Upper lobe of left lung (tissue), 6 donors: ENCODE results near the gene ELOA2. TPM values are rescaled to one million over a fixed set of nuclear protein-coding genes. Genes with fewer than 3 reads are reported as not detected.
"Not testable (repeated sequence)": the region's sequence is repeated elsewhere in the genome, so short reads cannot be mapped to it uniquely, and the experiment has no call there.

Experiments used
- ATAC-seq, 2 donors: fragments of 200-7000 bp; cut with Tn5 transposase; one replicate each; pipeline ENCODE4 v1.9.1; 2022; ENCODE audit warnings: mild to moderate bottlenecking in 2 of 2, moderate library complexity in 2 of 2; ENCODE audit not compliant: low FRiP score in 2 of 2
- DNase-seq, 2 donors: peaks; one replicate each; pipeline ENCODE4 v3.0.0-alpha.2; 2019 to 2020
- H3K27ac ChIP-seq, 4 donors: fragments of 200-600 bp; sonication (generic); one replicate each; pipeline ENCODE4 v1.5.1; 2016 to 2019
- H3K27me3 ChIP-seq, 4 donors: fragments of 200-600 bp; sonication (generic); one replicate each; pipeline ENCODE4 v1.5.1; 2017 to 2019
- H3K36me3 ChIP-seq, 4 donors: fragments of 200-600 bp; sonication (generic); one replicate each; pipeline ENCODE4 v1.5.1; 2016 to 2019
- H3K4me1 ChIP-seq, 4 donors: fragments of 200-600 bp; sonication (generic); one replicate each; pipeline ENCODE4 v1.5.1; 2018 to 2019
- H3K4me3 ChIP-seq, 4 donors: fragments of 200-600 bp; sonication (generic); one replicate each; pipeline ENCODE4 v1.5.1; 2017 to 2019; ENCODE audit warnings: mild to moderate bottlenecking in 2 of 4, moderate library complexity in 1 of 4
- H3K9me3 ChIP-seq, 4 donors: fragments of 200-600 bp; sonication (generic); one replicate each; pipeline ENCODE4 v1.5.1; 2018 to 2019
- CTCF ChIP-seq, 6 experiments: fragments of 450-650 bp in 4 of 6; fragments of 200-600 bp in 2 of 6; sonication (generic) in 2 of 6; IDR thresholded peaks; one replicate each; pipeline ENCODE4 v1.5.1; 2016 to 2019; ENCODE audit warnings: antibody characterized with exemption in 6 of 6
- EP300 ChIP-seq, 4 donors: sonication (generic); formaldehyde crosslinking; IDR thresholded peaks; one replicate each; pipeline ENCODE4 v1.5.1; 2017; ENCODE audit warnings: antibody characterized with exemption in 4 of 4, control low read depth in 2 of 4
- POLR2A ChIP-seq, 4 donors: fragments of 450-650 bp; IDR thresholded peaks; one replicate each; pipeline ENCODE4 v1.5.1; 2016 to 2017; ENCODE audit warnings: antibody characterized with exemption in 4 of 4, mild to moderate bottlenecking in 2 of 4
- POLR2AphosphoS5 ChIP-seq, 2 donors: sonication (generic); formaldehyde crosslinking; IDR thresholded peaks; one replicate each; pipeline ENCODE4 v1.5.1; 2017; ENCODE audit warnings: antibody characterized with exemption in 2 of 2
- WGBS, 2 donors: methylation state at CpG; one replicate each; pipeline ENCODE4 v1.1.5; 2017 to 2018; 5-methylcytosine and 5-hydroxymethylcytosine counted together
- total RNA-seq, 6 donors: library from RNA; depleted of rRNA in 4 of 6; stranded (reverse); fragments of >200 nt in 4 of 6; gene quantifications; one replicate each; pipeline versions ENCODE4 v1.1.0 to v1.2.1, GENCODE V29; 2016 to 2021
- donor health status: DM: no; HTN: no; CAD: no; lungs with moderate emphysema.
- donor health status: DM: no; HTN: yes; CAD: no; lungs with severe emphysema.

Gene ELOA2
- total RNA-seq, 6 donors from 2014 or later: not detected

- Histone ChIP-seq H3K4me1 (no peaks in the 10 kb centered on the region), H3K9me3 (no peaks in the 10 kb centered on the region), H3K27me3 (no peaks in the 10 kb centered on the region), H3K4me3 (no peak overlapping the region), H3K27ac (no peak overlapping the region), H3K36me3 (no peaks in the 10 kb centered on the region)
- 24 to 42% methylated on average over 7 of the region's 7 CpGs for WGBS, 2 donors
- DNase-seq (no peak), ATAC-seq (peak in 1 of 2 donors; percentile 57)
- TF ChIP-seq CTCF (IDR thresholded peaks at IDR 0.05): peak in 4 of 6 experiments; percentile 36 to 57 (median 48)
- TF ChIP-seq POLR2AphosphoS5 (IDR thresholded peaks at IDR 0.05): no peak
- TF ChIP-seq EP300 (IDR thresholded peaks at IDR 0.05): no peak
- TF ChIP-seq POLR2A (IDR thresholded peaks at IDR 0.05): no peak
Measured at GRCh38 chr18:47050468-47050867, 15.0 kb upstream of the ELOA2 start.

GRCh38 chr18:47040982-47041381 lies 5.6 kb upstream of the ELOA2 start:
- ATAC-seq (no peak), DNase-seq (no peak)
- H3K27ac ChIP-seq: no peak overlapping the region
- no peaks in the 10 kb centered on the region for H3K9me3 ChIP-seq
- H3K4me3 ChIP-seq: no peak overlapping the region
- no peaks in the 10 kb centered on the region for H3K27me3 ChIP-seq
- 98 to 99% methylated on average over 6 of the region's 6 CpGs for WGBS, 2 donors
- no peaks in the 10 kb centered on the region for H3K4me1 ChIP-seq
- no peaks in the 10 kb centered on the region for H3K36me3 ChIP-seq
- TF ChIP-seq POLR2A (IDR thresholded peaks at IDR 0.05) (no peak), POLR2AphosphoS5 (IDR thresholded peaks at IDR 0.05) (no peak)

- Histone ChIP-seq H3K9me3 (no peaks in the 10 kb centered on the region), H3K36me3 (no peaks in the 10 kb centered on the region), H3K4me1 (no peaks in the 10 kb centered on the region), H3K4me3 (no peak overlapping the region), H3K27ac (no peak overlapping the region), H3K27me3 (no peaks in the 10 kb centered on the region)
- WGBS, 2 donors: 82 to 87% methylated on average over 3 of the region's 3 CpGs
- ATAC-seq (no peak), DNase-seq (no peak)
- TF ChIP-seq CTCF (IDR thresholded peaks at IDR 0.05) (no peak), EP300 (IDR thresholded peaks at IDR 0.05) (no peak), POLR2A (IDR thresholded peaks at IDR 0.05) (no peak), POLR2AphosphoS5 (IDR thresholded peaks at IDR 0.05) (no peak)
Measured at GRCh38 chr18:47036927-47037578, 1.6 kb upstream of the ELOA2 start.

- Histone ChIP-seq H3K36me3 (no peaks in the 10 kb centered on the region), H3K27ac (no peak overlapping the region), H3K27me3 (no peaks in the 10 kb centered on the region), H3K4me3 (no peak overlapping the region), H3K4me1 (no peaks in the 10 kb centered on the region), H3K9me3 (no peaks in the 10 kb centered on the region)
- DNase-seq (no peak), ATAC-seq (no peak)
- TF ChIP-seq POLR2A (IDR thresholded peaks at IDR 0.05): no peak
- TF ChIP-seq EP300 (IDR thresholded peaks at IDR 0.05): no peak
- no peak for TF ChIP-seq POLR2AphosphoS5 (IDR thresholded peaks at IDR 0.05)
- TF ChIP-seq CTCF (IDR thresholded peaks at IDR 0.05): no peak
- 72 to 79% methylated on average over 2 of the region's 2 CpGs for WGBS, 2 donors
Measured at GRCh38 chr18:47036298-47036874, 965 bp upstream of the ELOA2 start.

- ATAC-seq, H3K4me3 ChIP-seq, H3K27ac ChIP-seq, H3K9me3 ChIP-seq, H3K36me3 ChIP-seq, H3K4me1 ChIP-seq, H3K27me3 ChIP-seq: not testable (repeated sequence)
- WGBS, 2 donors: 97 to 100% methylated on average over 5 to 26 of the region's 28 CpGs
- DNase-seq: peak in 1 of 2 donors; percentile 65
Measured at GRCh38 chr18:47034591-47034990, 830 bp downstream of the ELOA2 start.

- no peaks in the 10 kb centered on the region for H3K4me1 ChIP-seq
- no peak for TF ChIP-seq POLR2AphosphoS5 (IDR thresholded peaks at IDR 0.05)
- no peak for TF ChIP-seq CTCF (IDR thresholded peaks at IDR 0.05)
- TF ChIP-seq EP300 (IDR thresholded peaks at IDR 0.05): no peak
- no peak for TF ChIP-seq POLR2A (IDR thresholded peaks at IDR 0.05)
- 92 to 93% methylated on average over 17 to 19 of the region's 19 CpGs for WGBS, 2 donors
- no peaks in the 10 kb centered on the region for H3K36me3 ChIP-seq
- H3K27ac ChIP-seq: no peak overlapping the region
- no peak overlapping the region for H3K4me3 ChIP-seq
- H3K9me3 ChIP-seq: no peaks in the 10 kb centered on the region
- ATAC-seq: no peak
- no peaks in the 10 kb centered on the region for H3K27me3 ChIP-seq
- DNase-seq: peak in 1 of 2 donors; percentile 77
Measured at GRCh38 chr18:47032945-47033344, 2.5 kb downstream of the ELOA2 start.

GRCh38 chr18:47030887-47031286 lies 4.5 kb downstream of the ELOA2 start:
- WGBS, 2 donors: 95 to 96% methylated on average over 4 to 5 of the region's 12 CpGs
- H3K36me3 ChIP-seq, DNase-seq, H3K4me3 ChIP-seq, H3K27me3 ChIP-seq, ATAC-seq, H3K27ac ChIP-seq, H3K9me3 ChIP-seq, H3K4me1 ChIP-seq: not testable (repeated sequence)

GRCh38 chr18:47029684-47030353 lies 5.6 kb downstream of the ELOA2 start:
- not testable (repeated sequence) for H3K36me3 ChIP-seq, H3K9me3 ChIP-seq, DNase-seq, H3K27me3 ChIP-seq, H3K27ac ChIP-seq, H3K4me1 ChIP-seq, H3K4me3 ChIP-seq
- no CpG with 5 or more reads among the region's 55 CpGs for WGBS, 2 donors
- peak; percentile 42 to 68 for ATAC-seq
